ENCODE data around the gene PAX8.
"Not testable (repeated sequence)": the region's sequence is repeated elsewhere in the genome, so short reads cannot be mapped to it uniquely, and the experiment has no call there.

PAX8 gene

GRCh38 chr2:113304702-113305101 is 26.0 kb upstream of the PAX8 start:
- Histone ChIP-seq H3K27me3 (ENCODE audit: control insufficient read depth, low read length) (no peaks in the 10 kb centered on the region), H4K20me1 (ENCODE audit: control insufficient read depth, insufficient read depth, low read depth, low read length) (no peaks in the 10 kb centered on the region), H3K27ac (ENCODE audit: low read depth, low read length) (no peak overlapping the region), H3K9me2 (replicated peaks; ENCODE audit: control insufficient read depth, low read length) (no peaks in the 10 kb centered on the region), H3K9me3 (ENCODE audit: control insufficient read depth, insufficient read depth, low read length) (no peaks in the 10 kb centered on the region), H3K4me3 (ENCODE audit: low read length) (no peak overlapping the region), H3K4me2 (ENCODE audit: low read length) (no peak overlapping the region), H3K36me3 (ENCODE audit: control insufficient read depth, low read length) (no peaks in the 10 kb centered on the region), H3K79me2 (ENCODE audit: control insufficient read depth, low read length) (no peaks in the 10 kb centered on the region), H3F3A (ENCODE audit: control insufficient read depth, insufficient read depth) (no peaks in the 10 kb centered on the region), H3K4me1 (ENCODE audit: control insufficient read depth, low read length) (no peaks in the 10 kb centered on the region; the same call in 1 of the 2 replicates)
- TF ChIP-seq EZH2phosphoT487 (IDR thresholded peaks at IDR 0.05; ENCODE audit: borderline replicate concordance, low read length) = no peak
- TF ChIP-seq CTCF (IDR thresholded peaks at IDR 0.05; ENCODE audit: low read depth, low read length, poor library complexity, severe bottlenecking) = no peak

GRCh38 chr2:113302216-113302980 is 23.7 kb upstream of the PAX8 start:
- H3K4me2 ChIP-seq (ENCODE audit: low read length); H3K4me3 ChIP-seq (ENCODE audit: low read length); H3K36me3 ChIP-seq (ENCODE audit: control insufficient read depth, low read length); H3K27me3 ChIP-seq (ENCODE audit: control insufficient read depth, low read length); H4K20me1 ChIP-seq (ENCODE audit: control insufficient read depth, insufficient read depth, low read depth, low read length); H3K9me2 ChIP-seq (replicated peaks; ENCODE audit: control insufficient read depth, low read length); H3K79me2 ChIP-seq (ENCODE audit: control insufficient read depth, low read length); H3K9me3 ChIP-seq (ENCODE audit: control insufficient read depth, insufficient read depth, low read length); H3F3A ChIP-seq (ENCODE audit: control insufficient read depth, insufficient read depth); H3K4me1 ChIP-seq (ENCODE audit: control insufficient read depth, low read length); H3K27ac ChIP-seq (ENCODE audit: low read depth, low read length): not testable (repeated sequence)

GRCh38 chr2:113300281-113300680 is 21.6 kb upstream of the PAX8 start:
- Histone ChIP-seq H3K9me3 (ENCODE audit: control insufficient read depth, insufficient read depth, low read length) (no peaks in the 10 kb centered on the region), H3K4me2 (ENCODE audit: low read length) (no peak overlapping the region), H3K27me3 (ENCODE audit: control insufficient read depth, low read length) (no peaks in the 10 kb centered on the region), H3K36me3 (ENCODE audit: control insufficient read depth, low read length) (no peaks in the 10 kb centered on the region), H3K27ac (ENCODE audit: low read depth, low read length) (no peak overlapping the region), H3K4me1 (ENCODE audit: control insufficient read depth, low read length) (no peaks in the 10 kb centered on the region; the same call in 1 of the 2 replicates), H3K79me2 (ENCODE audit: control insufficient read depth, low read length) (no peaks in the 10 kb centered on the region), H3K4me3 (ENCODE audit: low read length) (no peak overlapping the region), H3F3A (ENCODE audit: control insufficient read depth, insufficient read depth) (no peaks in the 10 kb centered on the region), H3K9me2 (replicated peaks; ENCODE audit: control insufficient read depth, low read length) (no peaks in the 10 kb centered on the region), H4K20me1 (ENCODE audit: control insufficient read depth, insufficient read depth, low read depth, low read length) (no peaks in the 10 kb centered on the region)
- TF ChIP-seq EZH2phosphoT487 (IDR thresholded peaks at IDR 0.05; ENCODE audit: borderline replicate concordance, low read length) (no peak), CTCF (IDR thresholded peaks at IDR 0.05; ENCODE audit: low read depth, low read length, poor library complexity, severe bottlenecking) (no peak)

- H3K4me3 ChIP-seq (ENCODE audit: low read length) = no peak overlapping the region
- TF ChIP-seq CTCF (IDR thresholded peaks at IDR 0.05; ENCODE audit: low read depth, low read length, poor library complexity, severe bottlenecking) (no peak), EZH2phosphoT487 (IDR thresholded peaks at IDR 0.05; ENCODE audit: borderline replicate concordance, low read length) (no peak)
- no peaks in the 10 kb centered on the region for H3K79me2 ChIP-seq (ENCODE audit: control insufficient read depth, low read length)
- H3K9me3 ChIP-seq (ENCODE audit: control insufficient read depth, insufficient read depth, low read length) = no peaks in the 10 kb centered on the region
- no peaks in the 10 kb centered on the region for H3F3A ChIP-seq (ENCODE audit: control insufficient read depth, insufficient read depth)
- no peaks in the 10 kb centered on the region for H4K20me1 ChIP-seq (ENCODE audit: control insufficient read depth, insufficient read depth, low read depth, low read length)
- H3K4me1 ChIP-seq (ENCODE audit: control insufficient read depth, low read length) = no peaks in the 10 kb centered on the region; the same call in 1 of the 2 replicates
- H3K4me2 ChIP-seq (ENCODE audit: low read length) = no peak overlapping the region
- no peak overlapping the region for H3K27ac ChIP-seq (ENCODE audit: low read depth, low read length)
- H3K36me3 ChIP-seq (ENCODE audit: control insufficient read depth, low read length) = no peaks in the 10 kb centered on the region
- no peaks in the 10 kb centered on the region for H3K9me2 ChIP-seq (replicated peaks; ENCODE audit: control insufficient read depth, low read length)
- no peaks in the 10 kb centered on the region for H3K27me3 ChIP-seq (ENCODE audit: control insufficient read depth, low read length)
Observed at GRCh38 chr2:113298176-113298575, 19.5 kb upstream of the PAX8 start.
